ENCODE data around the gene CDK5RAP2.
"Not testable (repeated sequence)": the region's sequence is repeated elsewhere in the genome, so short reads cannot be mapped to it uniquely, and the experiment has no call there.

CDK5RAP2 gene

GRCh38 chr9:120480707-120481106 is 99.3 kb downstream of the CDK5RAP2 start:
- no peaks in the 10 kb centered on the region for H3K9me3 Mint-ChIP-seq
- H3K4me3 Mint-ChIP-seq = no peak overlapping the region
- no peaks in the 10 kb centered on the region for H3K27me3 Mint-ChIP-seq
- H3K4me1 Mint-ChIP-seq (ENCODE audit: low read depth in 2 of 2) = peaks cover 4% of the 10 kb centered on the region in 2 donors
- H3K36me3 Mint-ChIP-seq (ENCODE audit: insufficient read depth) = peaks cover 55% of the 10 kb centered on the region
- no peak overlapping the region for H3K27ac Mint-ChIP-seq
- DNase-seq (no peak), ATAC-seq (replicated peaks) (no peak)

- peaks cover 59% of the 10 kb centered on the region for H3K36me3 Mint-ChIP-seq (ENCODE audit: insufficient read depth)
- no peak for DNase-seq
Observed at GRCh38 chr9:120478208-120478607, 101.8 kb downstream of the CDK5RAP2 start.

GRCh38 chr9:120477534-120478001 is 102.4 kb downstream of the CDK5RAP2 start:
- DNase-seq (peak in 2 of 3 experiments; percentile 7 to 14), ATAC-seq (replicated peaks) (no peak)
- Mint-ChIP-seq H3K4me1 (ENCODE audit: low read depth in 2 of 2) (peaks cover 3 to 8% of the 10 kb centered on the region in 2 donors), H3K27ac (peak overlapping the region in 1 of 2 donors; percentile 9), H3K4me3 (no peak overlapping the region), H3K9me3 (no peaks in the 10 kb centered on the region), H3K36me3 (ENCODE audit: insufficient read depth) (peaks cover 54% of the 10 kb centered on the region), H3K27me3 (no peaks in the 10 kb centered on the region)

More at GRCh38 chr9:120478208-120478607, 101.8 kb downstream of the CDK5RAP2 start:
- no peak overlapping the region for H3K4me3 Mint-ChIP-seq
- H3K27ac Mint-ChIP-seq = peak overlapping the region in 1 of 2 donors; percentile 9
- no peaks in the 10 kb centered on the region for H3K9me3 Mint-ChIP-seq
- peaks cover 4 to 8% of the 10 kb centered on the region in 2 donors for H3K4me1 Mint-ChIP-seq (ENCODE audit: low read depth in 2 of 2)
- no peak for ATAC-seq (replicated peaks)
- no peaks in the 10 kb centered on the region for H3K27me3 Mint-ChIP-seq

- no peak overlapping the region for H3K27ac Mint-ChIP-seq
- no peak for ATAC-seq (replicated peaks)
- peaks cover 0 to 8% of the 10 kb centered on the region in 2 donors for H3K4me1 Mint-ChIP-seq (ENCODE audit: low read depth in 2 of 2)
- H3K27me3 Mint-ChIP-seq = no peaks in the 10 kb centered on the region
- H3K9me3 Mint-ChIP-seq = no peaks in the 10 kb centered on the region
- H3K36me3 Mint-ChIP-seq (ENCODE audit: insufficient read depth) = peaks cover 51% of the 10 kb centered on the region
- H3K4me3 Mint-ChIP-seq = no peak overlapping the region
- no peak for DNase-seq
Observed at GRCh38 chr9:120475341-120475740, 104.6 kb downstream of the CDK5RAP2 start.

GRCh38 chr9:120474591-120475243 is 105.2 kb downstream of the CDK5RAP2 start:
- ATAC-seq (replicated peaks) = no peak
- peaks cover 52% of the 10 kb centered on the region for H3K36me3 Mint-ChIP-seq (ENCODE audit: insufficient read depth)
- peaks cover 0 to 8% of the 10 kb centered on the region in 2 donors for H3K4me1 Mint-ChIP-seq (ENCODE audit: low read depth in 2 of 2)

GRCh38 chr9:120473608-120474007 is 106.4 kb downstream of the CDK5RAP2 start:
- DNase-seq (no peak), ATAC-seq (replicated peaks) (no peak)
- H3K9me3 Mint-ChIP-seq = no peaks in the 10 kb centered on the region
- peaks cover 0 to 12% of the 10 kb centered on the region in 2 donors for H3K4me1 Mint-ChIP-seq (ENCODE audit: low read depth in 2 of 2)
- H3K4me3 Mint-ChIP-seq = no peak overlapping the region
- H3K27me3 Mint-ChIP-seq = no peaks in the 10 kb centered on the region
- H3K27ac Mint-ChIP-seq = peak overlapping the region in 1 of 2 donors; percentile 32
- H3K36me3 Mint-ChIP-seq (ENCODE audit: insufficient read depth) = peaks cover 58% of the 10 kb centered on the region

More at GRCh38 chr9:120474591-120475243, 105.2 kb downstream of the CDK5RAP2 start:
- no peaks in the 10 kb centered on the region for H3K27me3 Mint-ChIP-seq
- no peak for DNase-seq
- peak overlapping the region in 1 of 2 donors; percentile 36 for H3K27ac Mint-ChIP-seq
- H3K9me3 Mint-ChIP-seq = no peaks in the 10 kb centered on the region
- H3K4me3 Mint-ChIP-seq = no peak overlapping the region

GRCh38 chr9:120465685-120466407 is 114.1 kb downstream of the CDK5RAP2 start:
- ATAC-seq (replicated peaks) (no peak), DNase-seq (no peak)
- H3K36me3 Mint-ChIP-seq (ENCODE audit: insufficient read depth) = peaks cover 23% of the 10 kb centered on the region
- peak overlapping the region in 1 of 2 donors; percentile 19 for H3K27ac Mint-ChIP-seq
- H3K4me3 Mint-ChIP-seq = no peak overlapping the region
- no peaks in the 10 kb centered on the region for H3K27me3 Mint-ChIP-seq
- H3K9me3 Mint-ChIP-seq = no peaks in the 10 kb centered on the region
- H3K4me1 Mint-ChIP-seq (ENCODE audit: low read depth in 2 of 2) = peaks cover 2 to 4% of the 10 kb centered on the region in 2 donors

- Mint-ChIP-seq H3K9me3 (no peaks in the 10 kb centered on the region), H3K4me1 (ENCODE audit: low read depth in 2 of 2) (peaks cover 2 to 4% of the 10 kb centered on the region in 2 donors), H3K27me3 (no peaks in the 10 kb centered on the region), H3K27ac (no peak overlapping the region), H3K36me3 (ENCODE audit: insufficient read depth) (peaks cover 23% of the 10 kb centered on the region), H3K4me3 (no peak overlapping the region)
- no peak for DNase-seq
- no peak for ATAC-seq (replicated peaks)
Observed at GRCh38 chr9:120464887-120465421, 115.0 kb downstream of the CDK5RAP2 start.

- Mint-ChIP-seq H3K9me3 (no peaks in the 10 kb centered on the region), H3K4me3 (no peak overlapping the region), H3K27ac (peak overlapping the region in 1 of 2 donors; percentile 77), H3K27me3 (no peaks in the 10 kb centered on the region), H3K4me1 (ENCODE audit: low read depth in 2 of 2) (peaks cover 2 to 4% of the 10 kb centered on the region in 2 donors), H3K36me3 (ENCODE audit: insufficient read depth) (peaks cover 19% of the 10 kb centered on the region)
- DNase-seq = no peak
- no peak for ATAC-seq (replicated peaks)
Observed at GRCh38 chr9:120464176-120464886, 115.6 kb downstream of the CDK5RAP2 start.

GRCh38 chr9:120463765-120464164 is 116.2 kb downstream of the CDK5RAP2 start:
- Mint-ChIP-seq H3K36me3 (ENCODE audit: insufficient read depth) (peaks cover 17% of the 10 kb centered on the region), H3K9me3 (no peaks in the 10 kb centered on the region), H3K27me3 (no peaks in the 10 kb centered on the region), H3K4me3 (no peak overlapping the region), H3K27ac (peak overlapping the region in 1 of 2 donors; percentile 77), H3K4me1 (ENCODE audit: low read depth in 2 of 2) (peaks cover 0 to 2% of the 10 kb centered on the region in 2 donors)
- ATAC-seq (replicated peaks) (no peak), DNase-seq (no peak)

GRCh38 chr9:120461677-120462076 is 118.3 kb downstream of the CDK5RAP2 start:
- peaks cover 20% of the 10 kb centered on the region for H3K36me3 Mint-ChIP-seq (ENCODE audit: insufficient read depth)
- H3K4me3 Mint-ChIP-seq; H3K27me3 Mint-ChIP-seq; DNase-seq; ATAC-seq (replicated peaks); H3K9me3 Mint-ChIP-seq; H3K4me1 Mint-ChIP-seq (ENCODE audit: low read depth in 2 of 2): not testable (repeated sequence)
- peak overlapping the region in 1 of 2 donors; percentile 42 for H3K27ac Mint-ChIP-seq

- Mint-ChIP-seq H3K36me3 (ENCODE audit: insufficient read depth) (peaks cover 17% of the 10 kb centered on the region), H3K4me3 (no peak overlapping the region), H3K27ac (no peak overlapping the region), H3K4me1 (ENCODE audit: low read depth in 2 of 2) (peaks cover 3 to 4% of the 10 kb centered on the region in 2 donors), H3K9me3 (no peaks in the 10 kb centered on the region), H3K27me3 (no peaks in the 10 kb centered on the region)
- ATAC-seq (replicated peaks) = no peak
- DNase-seq = no peak
Observed at GRCh38 chr9:120456218-120456617, 123.7 kb downstream of the CDK5RAP2 start.

- H3K9me3 Mint-ChIP-seq = no peaks in the 10 kb centered on the region
- DNase-seq = no peak
- no peak overlapping the region for H3K27ac Mint-ChIP-seq
- no peaks in the 10 kb centered on the region for H3K27me3 Mint-ChIP-seq
- H3K4me3 Mint-ChIP-seq = no peak overlapping the region
- H3K4me1 Mint-ChIP-seq (ENCODE audit: low read depth in 2 of 2) = peaks cover 3 to 7% of the 10 kb centered on the region in 2 donors
- peaks cover 24% of the 10 kb centered on the region for H3K36me3 Mint-ChIP-seq (ENCODE audit: insufficient read depth)
- no peak for ATAC-seq (replicated peaks)
Observed at GRCh38 chr9:120454467-120454866, 125.5 kb downstream of the CDK5RAP2 start.
